Measurements from ENCODE around the gene JAKMIP1.

- TF ChIP-seq EZH2 (IDR thresholded peaks at IDR 0.05; ENCODE audit: insufficient read depth, poor library complexity, severe bottlenecking): no peak
- no peak for TF ChIP-seq EZH2phosphoT487 (IDR thresholded peaks at IDR 0.05; ENCODE audit: insufficient read depth, low read depth)
Observed at GRCh38 chr4:6074758-6075157, 125.6 kb downstream of the JAKMIP1 start.

All from GM23248 (cell line).